HepG2 (cell line): ENCODE measurements around the gene SHISA5. TPM values are rescaled to one million over a fixed set of nuclear protein-coding genes. Genes with fewer than 3 reads are reported as not detected.

Experiments used
- AKAP8 ChIP-seq: sonication (generic); formaldehyde crosslinking; IDR thresholded peaks from 2 replicates; pipeline ENCODE4 v1.5.1; 2020; ENCODE audit warnings: mild to moderate bottlenecking, missing genetic modification reagents
- ARHGAP35 ChIP-seq: sonication (generic); formaldehyde crosslinking; IDR thresholded peaks from 2 replicates; pipeline ENCODE4 v1.9.0; 2022; ENCODE audit warnings: mild to moderate bottlenecking, inconsistent platforms, moderate library complexity, missing genetic modification reagents, borderline replicate concordance
- ETV6 ChIP-seq: sonication (generic); formaldehyde crosslinking; conservative IDR thresholded peaks from 2 replicates; pipeline ENCODE4 v1.4.0; 2020; ENCODE audit warnings: missing genetic modification reagents
- FOXA3 ChIP-seq: IDR thresholded peaks from 2 replicates; pipeline ENCODE4 v1.6.1; 2016; ENCODE audit warnings: missing genetic modification reagents, missing compliant biosample characterization
- HOMEZ ChIP-seq: IDR thresholded peaks from 2 replicates; pipeline ENCODE4 v1.6.1; 2016; ENCODE audit warnings: low read depth
- IRX3 ChIP-seq: sonication (generic); formaldehyde crosslinking; IDR thresholded peaks from 2 replicates; pipeline ENCODE4 v1.8.1; 2023; ENCODE audit warnings: mild to moderate bottlenecking, low read depth, missing genetic modification reagents, borderline replicate concordance
- KDM5B ChIP-seq: sonication (generic); formaldehyde crosslinking; IDR thresholded peaks from 2 replicates; pipeline ENCODE4 v1.4.0; 2020; ENCODE audit warnings: missing genetic modification reagents, mild to moderate bottlenecking, borderline replicate concordance
- PHF20 ChIP-seq: sonication (generic); formaldehyde crosslinking; IDR thresholded peaks from 2 replicates; pipeline ENCODE4 v1.5.0; 2020; ENCODE audit warnings: mild to moderate bottlenecking, missing genetic modification reagents
- RARA ChIP-seq: IDR thresholded peaks from 2 replicates; pipeline ENCODE4 v1.6.1; 2016; ENCODE audit warnings: missing genetic modification reagents, missing compliant biosample characterization
- SRF ChIP-seq: IDR thresholded peaks from 2 replicates; pipeline ENCODE4 v1.6.1; 2011; ENCODE audit warnings: mild to moderate bottlenecking, low read depth, low read length, moderate library complexity
- SSRP1 ChIP-seq: IDR thresholded peaks from 2 replicates; pipeline ENCODE4 v1.6.1; 2016; ENCODE audit warnings: control low read depth
- TARDBP ChIP-seq: sonication (generic); formaldehyde crosslinking; IDR thresholded peaks from 2 replicates; pipeline ENCODE4 v1.8.0; 2022; ENCODE audit warnings: mild to moderate bottlenecking, missing genetic modification reagents
- ZBTB43 ChIP-seq: sonication (generic); formaldehyde crosslinking; conservative IDR thresholded peaks from 2 replicates; pipeline ENCODE4 v1.4.0; 2020; ENCODE audit warnings: missing genetic modification reagents
- ZNF33B ChIP-seq: sonication (generic); formaldehyde crosslinking; IDR thresholded peaks from 2 replicates; pipeline ENCODE4 v1.5.1; 2020; ENCODE audit warnings: mild to moderate bottlenecking, missing genetic modification reagents
- ZNF468 ChIP-seq: sonication (generic); formaldehyde crosslinking; IDR thresholded peaks from 2 replicates; pipeline ENCODE4 v1.8.0; 2022; ENCODE audit warnings: mild to moderate bottlenecking, moderate library complexity, missing genetic modification reagents
- ZNF660 ChIP-seq: sonication (generic); formaldehyde crosslinking; IDR thresholded peaks from 2 replicates; pipeline ENCODE4 v1.5.1; 2020; ENCODE audit warnings: mild to moderate bottlenecking, low read depth, missing genetic modification reagents, borderline replicate concordance
- ZNF772 ChIP-seq: sonication (generic); formaldehyde crosslinking; IDR thresholded peaks from 2 replicates; pipeline ENCODE4 v1.5.0; 2020; ENCODE audit warnings: mild to moderate bottlenecking, missing genetic modification reagents
- ZNF776 ChIP-seq: sonication (generic); formaldehyde crosslinking; IDR thresholded peaks from 2 replicates; pipeline ENCODE4 v1.4.0; 2020; ENCODE audit warnings: mild to moderate bottlenecking, missing genetic modification reagents
- ZNF782 ChIP-seq: sonication (generic); formaldehyde crosslinking; IDR thresholded peaks from 2 replicates; pipeline ENCODE4 v1.4.0; 2020; ENCODE audit warnings: missing genetic modification reagents, mild to moderate bottlenecking, borderline replicate concordance
- polyA plus RNA-seq, 8 experiments: library from polyadenylated mRNA; depleted of rRNA in 3 of 8; stranded (reverse) in 7 of 8; unstranded in 1 of 8; fragments of >200 nt; fragmentation: Illumina TruSeq in 4 of 8; extraction: Trizol in 4 of 8; gene quantifications; 2 replicates each; pipeline versions ENCODE4 v1.2.1 to v1.2.3, GENCODE V29; 2011 to 2016; ENCODE audit warnings: low read depth in 4 of 8, missing spikeins in 1 of 8, mixed read lengths in 1 of 8; ENCODE audit not compliant: insufficient read depth in 1 of 8
- total RNA-seq, 5 experiments: library from RNA; depleted of rRNA; stranded (reverse); fragments of >200 nt; fragmentation: Illumina TruSeq; extraction: Trizol; gene quantifications; 2 replicates each; pipeline ENCODE4 v1.2.3, GENCODE V29; 2016; ENCODE audit warnings: low read depth in 1 of 5
- TF ChIP-seq, protein P1 (sequence below): sonication (generic); formaldehyde crosslinking; IDR thresholded peaks from 2 replicates; pipeline ENCODE4 v1.4.0; 2020; ENCODE audit warnings: mild to moderate bottlenecking, missing genetic modification reagents
- TF ChIP-seq, protein P2 (sequence below): sonication (generic); formaldehyde crosslinking; conservative IDR thresholded peaks from 2 replicates; pipeline ENCODE4 v1.8.1; 2023; ENCODE audit warnings: missing genetic modification reagents

The SHISA5 gene
- total and polyA plus RNA-seq, 2 of the 13 experiments (the other 11 are each of a cell fraction or from before 2014, with no cell fraction given) = 75.8 to 91.4 TPM

GRCh38 chr3:48472923-48473616 lies 30.9 kb downstream of the SHISA5 start (continued):
- TF ChIP-seq ZNF772 (no peak), ETV6 (CRISPR knock-in tag) (peak; percentile 51; the same call in 1 of the 2 replicates), PHF20 (CRISPR knock-in tag) (peak; percentile 70; the same call in 1 of the 2 replicates), ZNF782 (CRISPR knock-in tag) (no peak), IRX3 (CRISPR knock-in tag) (no peak), AKAP8 (CRISPR knock-in tag) (peak; percentile 55; the same call in 1 of the 2 replicates), SRF (no peak), ZBTB43 (CRISPR knock-in tag) (no peak), ZNF660 (CRISPR knock-in tag) (no peak), HOMEZ (CRISPR knock-in tag) (peak; percentile 63; the same call in 1 of the 2 replicates), ARHGAP35 (CRISPR knock-in tag) (peak; percentile 71; the same call in 1 of the 2 replicates), ZNF33B (CRISPR knock-in tag) (no peak), RARA (CRISPR knock-in tag) (peak; percentile 61), KDM5B (CRISPR knock-in tag) (peak; percentile 70; the same call in 1 of the 2 replicates), ZNF468 (no peak), FOXA3 (0 out of 2 replicates have a peak, but pooled peaks have one; percentile 61), TARDBP (CRISPR knock-in tag) (0 out of 2 replicates have a peak, but pooled peaks have one; percentile 68), SSRP1 (CRISPR knock-in tag) (no peak), ZNF776 (CRISPR knock-in tag) (no peak)
- TF ChIP-seq, protein P1, sequence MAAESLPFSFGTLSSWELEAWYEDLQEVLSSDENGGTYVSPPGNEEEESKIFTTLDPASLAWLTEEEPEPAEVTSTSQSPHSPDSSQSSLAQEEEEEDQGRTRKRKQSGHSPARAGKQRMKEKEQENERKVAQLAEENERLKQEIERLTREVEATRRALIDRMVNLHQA (CRISPR knock-in tag) = no peak
- TF ChIP-seq, protein P2, sequence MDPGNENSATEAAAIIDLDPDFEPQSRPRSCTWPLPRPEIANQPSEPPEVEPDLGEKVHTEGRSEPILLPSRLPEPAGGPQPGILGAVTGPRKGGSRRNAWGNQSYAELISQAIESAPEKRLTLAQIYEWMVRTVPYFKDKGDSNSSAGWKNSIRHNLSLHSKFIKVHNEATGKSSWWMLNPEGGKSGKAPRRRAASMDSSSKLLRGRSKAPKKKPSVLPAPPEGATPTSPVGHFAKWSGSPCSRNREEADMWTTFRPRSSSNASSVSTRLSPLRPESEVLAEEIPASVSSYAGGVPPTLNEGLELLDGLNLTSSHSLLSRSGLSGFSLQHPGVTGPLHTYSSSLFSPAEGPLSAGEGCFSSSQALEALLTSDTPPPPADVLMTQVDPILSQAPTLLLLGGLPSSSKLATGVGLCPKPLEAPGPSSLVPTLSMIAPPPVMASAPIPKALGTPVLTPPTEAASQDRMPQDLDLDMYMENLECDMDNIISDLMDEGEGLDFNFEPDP (CRISPR knock-in tag) = no peak
